DOHH2 (cell line): ENCODE data around the gene DGKB.

Experiments used
- CTCF ChIP-seq: fragments of 200-600 bp; sonication (generic); IDR thresholded peaks from one replicate; pipeline ENCODE4 v1.5.1; 2014; ENCODE audit warnings: antibody characterized with exemption, mild to moderate bottlenecking, low read depth, low read length; ENCODE audit not compliant: poor library complexity, severe bottlenecking
- EZH2phosphoT487 ChIP-seq: fragments of 200-600 bp; sonication (generic); IDR thresholded peaks from 2 replicates; pipeline ENCODE4 v1.6.1; 2017; ENCODE audit warnings: borderline replicate concordance, mild to moderate bottlenecking, antibody characterized with exemption, low read length, moderate library complexity, mixed read lengths

GRCh38 chr7:14842523-14842922 lies 60.0 kb downstream of the DGKB start:
- TF ChIP-seq CTCF (no peak), EZH2phosphoT487 (no peak)
